Mesendoderm (in vitro differentiated cells): ENCODE measurements around the gene KHDC4.
A peak's percentile ranks its signal among the peaks of the same experiment; 100 is the strongest.

Experiments used
- DNase-seq: peaks from one replicate; pipeline ENCODE4 v3.0.0; 2013
- H2AK5ac ChIP-seq: 2 replicates; pipeline ENCODE4 v1.6.1; 2013; ENCODE audit warnings: low read length, inconsistent platforms
- H2BK120ac ChIP-seq: 2 replicates; pipeline ENCODE4 v1.6.1; 2013; ENCODE audit warnings: low read depth, mild to moderate bottlenecking, low read length, moderate library complexity, mixed read lengths
- H2BK15ac ChIP-seq: replicated peaks from 2 replicates; pipeline ENCODE4 v1.6.1; 2013; ENCODE audit warnings: low read depth, mild to moderate bottlenecking, moderate library complexity
- H2BK5ac ChIP-seq: 2 replicates; pipeline ENCODE4 v1.6.1; 2013; ENCODE audit warnings: low read length, inconsistent platforms
- H3K18ac ChIP-seq: 2 replicates; pipeline ENCODE4 v1.6.1; 2013; ENCODE audit warnings: mild to moderate bottlenecking, low read length, mixed read lengths
- H3K23ac ChIP-seq: one replicate; pipeline ENCODE4 v1.6.1; 2013; ENCODE audit warnings: low read length
- H3K27ac ChIP-seq: 2 replicates; pipeline ENCODE4 v1.5.1; 2013; ENCODE audit warnings: low read depth, mild to moderate bottlenecking, inconsistent platforms, low read length, moderate library complexity
- H3K27me3 ChIP-seq: 2 replicates; pipeline ENCODE4 v1.6.1; 2013; ENCODE audit warnings: low read length, control low read depth, mild to moderate bottlenecking, inconsistent platforms; ENCODE audit not compliant: insufficient read depth, poor library complexity
- H3K36me3 ChIP-seq: 2 replicates; pipeline ENCODE4 v1.6.1; 2013; ENCODE audit warnings: low read length, inconsistent platforms; ENCODE audit not compliant: control insufficient read depth, insufficient read depth
- H3K4ac ChIP-seq: one replicate; pipeline ENCODE4 v1.6.1; 2013; ENCODE audit warnings: low read depth, mild to moderate bottlenecking, low read length, moderate library complexity
- H3K4me1 ChIP-seq: 2 replicates; pipeline ENCODE4 v1.6.1; 2013; ENCODE audit warnings: low read depth, low read length, inconsistent platforms; ENCODE audit not compliant: control insufficient read depth
- H3K4me2 ChIP-seq: 2 replicates; pipeline ENCODE4 v1.6.1; 2013; ENCODE audit warnings: low read length
- H3K4me3 ChIP-seq: 2 replicates; pipeline ENCODE4 v1.5.1; 2013; ENCODE audit warnings: mild to moderate bottlenecking, low read length
- H3K56ac ChIP-seq: one replicate; pipeline ENCODE4 v1.6.1; 2013; ENCODE audit warnings: low read length
- H3K79me1 ChIP-seq: 2 replicates; pipeline ENCODE4 v1.6.1; 2013; ENCODE audit warnings: low read length, inconsistent platforms
- H3K79me2 ChIP-seq: 2 replicates; pipeline ENCODE4 v1.6.1; 2013; ENCODE audit warnings: mild to moderate bottlenecking, low read length; ENCODE audit not compliant: control insufficient read depth, insufficient read depth
- H3K9ac ChIP-seq: 2 replicates; pipeline ENCODE4 v1.6.1; 2013; ENCODE audit warnings: low read length, inconsistent platforms
- H4K5ac ChIP-seq: one replicate; pipeline ENCODE4 v1.6.1; 2013; ENCODE audit warnings: low read length
- H4K8ac ChIP-seq: one replicate; pipeline ENCODE4 v1.6.1; 2013; ENCODE audit warnings: low read depth, mild to moderate bottlenecking, control low read depth, low read length, moderate library complexity
- whole genome bisulfite sequencing: extraction: QIAGEN DNeasy Blood & Tissue Kit; methylation state at CpG from one replicate; pipeline ENCODE4 v1.1.7; 2013; ENCODE audit warnings: low lambda C conversion rate, missing lambda C conversion rate; ENCODE audit not compliant: insufficient coverage; ENCODE audit errors: extremely low coverage; 5-methylcytosine and 5-hydroxymethylcytosine counted together

KHDC4 gene

GRCh38 chr1:155978973-155979429 lies 44.8 kb upstream of the KHDC4 start:
- Histone ChIP-seq H3K36me3 (no peaks in the 10 kb centered on the region), H3K4ac (peak overlapping the region; percentile 98), H2BK120ac (peak overlapping the region; percentile 56), H2BK5ac (peak overlapping the region; percentile 49), H3K18ac (peak overlapping the region; percentile 99), H3K9ac (peak overlapping the region; percentile 95), H3K4me3 (peak overlapping the region; percentile 78), H3K23ac (no peak overlapping the region), H2AK5ac (no peak overlapping the region), H3K27ac (peak overlapping the region; percentile 91), H3K56ac (peak overlapping the region; percentile 97), H3K4me1 (peaks cover 20% of the 10 kb centered on the region), H3K27me3 (no peaks in the 10 kb centered on the region), H3K79me1 (peaks cover 18% of the 10 kb centered on the region), H4K8ac (no peak overlapping the region), H3K79me2 (peaks cover 39% of the 10 kb centered on the region), H4K5ac (no peak overlapping the region), H3K4me2 (peak overlapping the region; percentile 80), H2BK15ac (no peak overlapping the region)
- no peak for DNase-seq
- WGBS = no CpG with 5 or more reads among the region's 8 CpGs

GRCh38 chr1:155978325-155978972 lies 44.2 kb upstream of the KHDC4 start, which contains the start of gene ARHGEF2:
ARHGEF2 (minus strand) TSS chr1:155978547; CDS start chr1:155978427, 120 bp downstream.
- WGBS = no CpG with 5 or more reads among the region's 52 CpGs
- no peaks in the 10 kb centered on the region for H3K36me3 ChIP-seq
- peak within 1 kb of the TSS; percentile 78 for H3K4me3 ChIP-seq
- H3K4me2 ChIP-seq = peak within 1 kb of the TSS; percentile 91
- peak within 1 kb of the TSS; percentile 92 for H2BK5ac ChIP-seq
- H3K79me1 ChIP-seq = peaks cover 18% of the 10 kb centered on the region
- peak within 1 kb of the TSS; percentile 98 for H3K4ac ChIP-seq
- no peak within 1 kb of the TSS for H4K5ac ChIP-seq
- peaks cover 20% of the 10 kb centered on the region for H3K4me1 ChIP-seq
- peak within 1 kb of the TSS; percentile 99 for H3K18ac ChIP-seq
- H2BK15ac ChIP-seq = peak within 1 kb of the TSS; percentile 86
- no peak within 1 kb of the TSS for H4K8ac ChIP-seq
- peak within 1 kb of the TSS; percentile 91 for H3K27ac ChIP-seq
- no peaks in the 10 kb centered on the region for H3K27me3 ChIP-seq
- peak; percentile 95 for DNase-seq
- H3K23ac ChIP-seq = peak within 1 kb of the TSS; percentile 83
- peak within 1 kb of the TSS; percentile 75 for H2BK120ac ChIP-seq
- H3K9ac ChIP-seq = peak within 1 kb of the TSS; percentile 95
- H3K56ac ChIP-seq = peak within 1 kb of the TSS; percentile 97
- H2AK5ac ChIP-seq = peak within 1 kb of the TSS; percentile 92
- H3K79me2 ChIP-seq = peaks cover 43% of the 10 kb centered on the region

GRCh38 chr1:155977690-155978324 lies 43.6 kb upstream of the KHDC4 start:
- peak overlapping the region; percentile 91 for H3K4me2 ChIP-seq
- H2BK120ac ChIP-seq = peak overlapping the region; percentile 75
- H3K18ac ChIP-seq = peak overlapping the region; percentile 99
- peak overlapping the region; percentile 83 for H3K23ac ChIP-seq
- H3K4ac ChIP-seq = peak overlapping the region; percentile 98
- peak overlapping the region; percentile 78 for H3K4me3 ChIP-seq
- peak; percentile 76 for DNase-seq
- H4K8ac ChIP-seq = no peak overlapping the region
- H3K4me1 ChIP-seq = peaks cover 20% of the 10 kb centered on the region
- peak overlapping the region; percentile 97 for H3K56ac ChIP-seq
- H3K27ac ChIP-seq = peak overlapping the region; percentile 91
- no peak overlapping the region for H2AK5ac ChIP-seq
- no peaks in the 10 kb centered on the region for H3K36me3 ChIP-seq
- peaks cover 49% of the 10 kb centered on the region for H3K79me2 ChIP-seq
- no peak overlapping the region for H4K5ac ChIP-seq
- peak overlapping the region; percentile 92 for H2BK5ac ChIP-seq
- no peaks in the 10 kb centered on the region for H3K27me3 ChIP-seq
- peak overlapping the region; percentile 95 for H3K9ac ChIP-seq
- H2BK15ac ChIP-seq = peak overlapping the region; percentile 86
- peaks cover 21% of the 10 kb centered on the region for H3K79me1 ChIP-seq
- no CpG with 5 or more reads among the region's 52 CpGs for WGBS

GRCh38 chr1:155976913-155977689 lies 42.9 kb upstream of the KHDC4 start:
- peaks cover 56% of the 10 kb centered on the region for H3K79me2 ChIP-seq
- peak overlapping the region; percentile 92 for H2AK5ac ChIP-seq
- WGBS = no CpG with 5 or more reads among the region's 5 CpGs
- no peak overlapping the region for H4K5ac ChIP-seq
- H3K4ac ChIP-seq = no peak overlapping the region
- peak overlapping the region; percentile 78 for H2BK5ac ChIP-seq
- peak overlapping the region; percentile 91 for H3K27ac ChIP-seq
- peak overlapping the region; percentile 69 for H3K23ac ChIP-seq
- no peaks in the 10 kb centered on the region for H3K27me3 ChIP-seq
- H3K36me3 ChIP-seq = no peaks in the 10 kb centered on the region
- H3K4me3 ChIP-seq = peak overlapping the region; percentile 78
- H3K79me1 ChIP-seq = peaks cover 27% of the 10 kb centered on the region
- no peak overlapping the region for H2BK15ac ChIP-seq
- peak overlapping the region; percentile 95 for H3K9ac ChIP-seq
- no peak overlapping the region for H4K8ac ChIP-seq
- H3K56ac ChIP-seq = peak overlapping the region; percentile 97
- peak overlapping the region; percentile 99 for H3K18ac ChIP-seq
- no peak overlapping the region for H2BK120ac ChIP-seq
- H3K4me2 ChIP-seq = peak overlapping the region; percentile 91
- H3K4me1 ChIP-seq = peaks cover 20% of the 10 kb centered on the region
- DNase-seq = peak; percentile 59

GRCh38 chr1:155976062-155976912 lies 42.1 kb upstream of the KHDC4 start:
- H2BK5ac ChIP-seq = no peak overlapping the region
- no peak overlapping the region for H4K8ac ChIP-seq
- peaks cover 30% of the 10 kb centered on the region for H3K79me1 ChIP-seq
- no peak overlapping the region for H3K23ac ChIP-seq
- H3K27ac ChIP-seq = peak overlapping the region; percentile 91
- H3K79me2 ChIP-seq = peaks cover 59% of the 10 kb centered on the region
- peak overlapping the region; percentile 97 for H3K56ac ChIP-seq
- H3K27me3 ChIP-seq = no peaks in the 10 kb centered on the region
- H3K4ac ChIP-seq = peak overlapping the region; percentile 66
- peak overlapping the region; percentile 95 for H3K9ac ChIP-seq
- H2BK15ac ChIP-seq = no peak overlapping the region
- H3K4me3 ChIP-seq = peak overlapping the region; percentile 31
- H3K18ac ChIP-seq = peak overlapping the region; percentile 55
- H3K4me1 ChIP-seq = peaks cover 20% of the 10 kb centered on the region
- H3K36me3 ChIP-seq = no peaks in the 10 kb centered on the region
- WGBS = no CpG with 5 or more reads among the region's 14 CpGs
- H4K5ac ChIP-seq = no peak overlapping the region
- H3K4me2 ChIP-seq = peak overlapping the region; percentile 91
- DNase-seq = peak; percentile 93
- H2BK120ac ChIP-seq = no peak overlapping the region
- H2AK5ac ChIP-seq = no peak overlapping the region
